H9 (cell line): ENCODE results near the gene SLC22A2. TPM values are rescaled to one million over a fixed set of nuclear protein-coding genes. Genes with fewer than 3 reads are reported as not detected.

Experiments used
- DNase-seq: peaks from one replicate; pipeline ENCODE4 v3.0.0-alpha.2; 2017
- H2AFZ ChIP-seq: one replicate; pipeline ENCODE4 v1.6.1; 2013; ENCODE audit warnings: mild to moderate bottlenecking, low read length, control low read depth, moderate library complexity
- H2AK5ac ChIP-seq: 2 replicates; pipeline ENCODE4 v1.6.1; 2013; ENCODE audit warnings: low read length, control low read depth, mixed read lengths; ENCODE audit not compliant: insufficient read length
- H2BK120ac ChIP-seq: one replicate; pipeline ENCODE4 v1.6.1; 2013; ENCODE audit warnings: low read depth, mild to moderate bottlenecking, low read length, control low read depth, inconsistent platforms; ENCODE audit not compliant: poor library complexity, severe bottlenecking
- H2BK12ac ChIP-seq: 2 replicates; pipeline ENCODE4 v1.6.1; 2013; ENCODE audit warnings: low read length, control low read depth, mixed read lengths, low read depth; ENCODE audit not compliant: insufficient read length
- H2BK15ac ChIP-seq: 2 replicates; pipeline ENCODE4 v1.6.1; 2013; ENCODE audit warnings: low read depth, low read length, control low read depth
- H2BK20ac ChIP-seq: one replicate; pipeline ENCODE4 v1.6.1; 2013; ENCODE audit warnings: low read depth, mild to moderate bottlenecking, low read length, control low read depth, inconsistent platforms; ENCODE audit not compliant: poor library complexity, severe bottlenecking
- H2BK5ac ChIP-seq: 2 replicates; pipeline ENCODE4 v1.6.1; 2013; ENCODE audit warnings: low read length, control low read depth, mixed read lengths; ENCODE audit not compliant: insufficient read length
- H3K14ac ChIP-seq: 2 replicates; pipeline ENCODE4 v1.6.1; 2013; ENCODE audit warnings: low read length, control low read depth; ENCODE audit not compliant: insufficient read depth
- H3K18ac ChIP-seq: 2 replicates; pipeline ENCODE4 v1.6.1; 2013; ENCODE audit warnings: low read depth, mild to moderate bottlenecking, mixed read lengths, low read length, control low read depth; ENCODE audit not compliant: insufficient read length
- H3K23ac ChIP-seq: 2 replicates; pipeline ENCODE4 v1.6.1; 2013; ENCODE audit warnings: low read length, control low read depth, mixed read lengths, low read depth; ENCODE audit not compliant: insufficient read length
- H3K23me2 ChIP-seq: 2 replicates; pipeline ENCODE4 v1.6.1; 2013; ENCODE audit warnings: low read depth, mild to moderate bottlenecking, mixed read lengths, low read length, control low read depth; ENCODE audit not compliant: insufficient read length, poor library complexity, severe bottlenecking
- H3K27ac ChIP-seq: 2 replicates; pipeline ENCODE4 v1.5.1; 2013; ENCODE audit warnings: low read length, control low read depth, mixed read lengths, low read depth; ENCODE audit not compliant: insufficient read length
- H3K27me3 ChIP-seq: 2 replicates; pipeline ENCODE4 v1.6.1; 2013; ENCODE audit warnings: low read length, control low read depth, inconsistent platforms; ENCODE audit not compliant: insufficient read depth
- H3K4ac ChIP-seq: 2 replicates; pipeline ENCODE4 v1.6.1; 2013; ENCODE audit warnings: low read depth, mild to moderate bottlenecking, control low read depth, inconsistent platforms, low read length, moderate library complexity
- H3K4me1 ChIP-seq: 2 replicates; pipeline ENCODE4 v1.6.1; 2013; ENCODE audit warnings: low read length, control low read depth, inconsistent platforms; ENCODE audit not compliant: insufficient read depth
- H3K4me2 ChIP-seq: 2 replicates; pipeline ENCODE4 v1.6.1; 2013; ENCODE audit warnings: low read length, control low read depth, mixed read lengths; ENCODE audit not compliant: insufficient read length, insufficient read depth
- H3K56ac ChIP-seq: 2 replicates; pipeline ENCODE4 v1.6.1; 2013; ENCODE audit warnings: low read depth, mild to moderate bottlenecking, mixed read lengths, low read length, control low read depth; ENCODE audit not compliant: insufficient read length
- H3K79me1 ChIP-seq: 2 replicates; pipeline ENCODE4 v1.6.1; 2013; ENCODE audit warnings: low read depth, mild to moderate bottlenecking, moderate library complexity, low read length, control low read depth, inconsistent platforms; ENCODE audit not compliant: insufficient read depth, poor library complexity, severe bottlenecking
- H3K79me2 ChIP-seq: 2 replicates; pipeline ENCODE4 v1.6.1; 2013; ENCODE audit warnings: low read length, control low read depth, inconsistent platforms; ENCODE audit not compliant: insufficient read depth
- H3K9ac ChIP-seq: 2 replicates; pipeline ENCODE4 v1.6.1; 2013; ENCODE audit warnings: low read length, control low read depth, mixed read lengths; ENCODE audit not compliant: insufficient read length; ENCODE audit errors: extremely low read depth
- H3K9me3 ChIP-seq: one replicate; pipeline ENCODE4 v1.6.1; 2013; ENCODE audit warnings: low read depth, low read length, inconsistent platforms; ENCODE audit not compliant: control insufficient read depth
- H3T11ph ChIP-seq: one replicate; pipeline ENCODE4 v1.6.1; 2013; ENCODE audit warnings: mild to moderate bottlenecking, low read length, control low read depth, inconsistent platforms
- H4K20me1 ChIP-seq: one replicate; pipeline ENCODE4 v1.6.1; 2013; ENCODE audit not compliant: control insufficient read depth, insufficient read length, insufficient read depth
- H4K5ac ChIP-seq: 2 replicates; pipeline ENCODE4 v1.6.1; 2013; ENCODE audit warnings: low read depth, mild to moderate bottlenecking, mixed read lengths, low read length, control low read depth; ENCODE audit not compliant: insufficient read length
- H4K8ac ChIP-seq: replicated peaks from 2 replicates; pipeline ENCODE4 v1.6.1; 2013; ENCODE audit warnings: low read length, control low read depth, mixed read lengths, low read depth; ENCODE audit not compliant: insufficient read length
- H4K91ac ChIP-seq: 2 replicates; pipeline ENCODE4 v1.6.1; 2013; ENCODE audit warnings: low read depth, mild to moderate bottlenecking, moderate library complexity, mixed read lengths, low read length, control low read depth; ENCODE audit not compliant: insufficient read length
- H3K27ac Mint-ChIP-seq, 3 experiments: 2 replicates in 2 of 3; 3 replicates in 1 of 3; pipeline ENCODE4 v1.8.0; 2020 to 2021; ENCODE audit warnings: mixed read lengths in 3 of 3, mild to moderate bottlenecking in 1 of 3, moderate library complexity in 1 of 3
- H3K27me3 Mint-ChIP-seq: 2 replicates; pipeline ENCODE4 v1.8.0; 2021; ENCODE audit warnings: low read depth, mild to moderate bottlenecking, moderate library complexity, mixed read lengths
- H3K36me3 Mint-ChIP-seq, 3 experiments: 2 replicates in 2 of 3; 3 replicates in 1 of 3; pipeline ENCODE4 v1.8.0; 2020 to 2021; ENCODE audit warnings: low read depth in 3 of 3, mixed read lengths in 3 of 3; ENCODE audit not compliant: insufficient read depth in 1 of 3
- H3K4me1 Mint-ChIP-seq, 2 experiments: 2 replicates each; pipeline ENCODE4 v1.8.0; 2020; ENCODE audit warnings: mixed read lengths in 2 of 2
- H3K4me3 Mint-ChIP-seq, 2 experiments: 2 replicates in 1 of 2; 3 replicates in 1 of 2; pipeline ENCODE4 v1.8.0; 2020 to 2021; ENCODE audit warnings: mild to moderate bottlenecking in 2 of 2, mixed read lengths in 2 of 2, moderate library complexity in 1 of 2
- H3K9me3 Mint-ChIP-seq, 2 experiments: 2 replicates in 1 of 2; 3 replicates in 1 of 2; pipeline ENCODE4 v1.8.0; 2020; ENCODE audit warnings: mild to moderate bottlenecking in 2 of 2, mixed read lengths in 2 of 2, moderate library complexity in 1 of 2
- CTCF ChIP-seq: fragments of 200-600 bp; sonication (generic); conservative IDR thresholded peaks from 3 replicates; pipeline ENCODE4 v1.8.0; 2021; ENCODE audit warnings: antibody characterized with exemption, mild to moderate bottlenecking
- WGBS: extraction: QIAGEN DNeasy Blood & Tissue Kit; methylation state at CpG from one replicate; pipeline ENCODE4 v1.1.7; 2013; ENCODE audit warnings: missing lambda C conversion rate, low lambda C conversion rate, mixed read lengths; ENCODE audit not compliant: insufficient read length; ENCODE audit errors: extremely low coverage; 5-methylcytosine and 5-hydroxymethylcytosine counted together
- long read RNA-seq: library from polyadenylated mRNA; unstranded; transcript quantifications from one replicate; pipeline ENCODE4 v2.0.0, GENCODE V29; 2020
- total RNA-seq: library from RNA; stranded (reverse); gene quantifications from 2 replicates; pipeline ENCODE4 v1.2.1, GENCODE V29; 2021

The SLC22A2 gene
- 0.86 and 1.0 TPM in 2 replicates for total RNA-seq
- long read RNA-seq, partial matches to known transcripts: 0 of 2 reads
- long read RNA-seq, other reads (novel, unspliced or antisense): 2 of 2 reads

GRCh38 chr6:160258346-160259142 is at the start of gene SLC22A2:
Gene SLC22A2 (minus strand): TSS chr6:160258821. CDS start chr6:160258757, 64 bp downstream.
- H3K14ac ChIP-seq: no peak within 1 kb of the TSS; the same call in 1 of the 2 replicates
- no peak within 1 kb of the TSS for H3K4me2 ChIP-seq
- no peak within 1 kb of the TSS for H3K4me3 Mint-ChIP-seq
- H3K4me1 Mint-ChIP-seq: peaks cover 51 to 54% of the 10 kb centered on the region in 2 experiments
- H2AK5ac ChIP-seq: no peak within 1 kb of the TSS
- DNase-seq: no peak
- H3K4me1 ChIP-seq: no peaks in the 10 kb centered on the region
- H3K9me3 Mint-ChIP-seq: no peaks in the 10 kb centered on the region
- no peak within 1 kb of the TSS for H2BK15ac ChIP-seq
- no peaks in the 10 kb centered on the region for H4K20me1 ChIP-seq
- no peak within 1 kb of the TSS for H3K56ac ChIP-seq
- no peak within 1 kb of the TSS for H4K5ac ChIP-seq
- H3K27me3 Mint-ChIP-seq: no peaks in the 10 kb centered on the region; the same call in 1 of the 2 replicates
- H2BK12ac ChIP-seq: no peak within 1 kb of the TSS
- no peak within 1 kb of the TSS for H2BK5ac ChIP-seq
- H2BK120ac ChIP-seq: no peak within 1 kb of the TSS
- H3K4ac ChIP-seq: no peak within 1 kb of the TSS
- H4K8ac ChIP-seq: no peak within 1 kb of the TSS
- no peak within 1 kb of the TSS for H2AFZ ChIP-seq
- no CpG with 5 or more reads among the region's 43 CpGs for WGBS
- no peak within 1 kb of the TSS for H2BK20ac ChIP-seq
- no peak within 1 kb of the TSS for H3K18ac ChIP-seq
- no peak within 1 kb of the TSS for H3K27ac ChIP-seq
- H3K9ac ChIP-seq: no peak within 1 kb of the TSS
- no peaks in the 10 kb centered on the region for H3K27me3 ChIP-seq
- H3K27ac Mint-ChIP-seq: peak within 1 kb of the TSS; percentile 34 to 82 (median 57); a peak in 4 of 7 replicates
- no peak within 1 kb of the TSS for H4K91ac ChIP-seq
- no peaks in the 10 kb centered on the region for H3K23me2 ChIP-seq
- no peaks in the 10 kb centered on the region for H3K79me1 ChIP-seq
- no peaks in the 10 kb centered on the region for H3K36me3 Mint-ChIP-seq
- no peak within 1 kb of the TSS for H3K23ac ChIP-seq
- H3T11ph ChIP-seq: no peak within 1 kb of the TSS
- no peaks in the 10 kb centered on the region for H3K9me3 ChIP-seq
- TF ChIP-seq CTCF: no peak
- H3K79me2 ChIP-seq: no peaks in the 10 kb centered on the region
